Activated T-helper 1 cell treated with anti-CD3 and anti-CD28 coated beads, Interleukin-12 subunit alpha, Interleukin-12 subunit beta, Interleukin-2, Interleukin-4 antibody, amounts not matched to agents 30 ng/mL and 10 ng/mL and 1 ng/mL, durations not matched to agents 14 hours and 24 hours and 36 hours (primary cell): ENCODE results near the gene THSD7A. TPM values are rescaled to one million over a fixed set of nuclear protein-coding genes. Genes with fewer than 3 reads are reported as not detected.

Experiments used
- DNase-seq: peaks from one replicate; pipeline ENCODE4 v3.0.0; 2021; ENCODE audit warnings: low spot score
- H3K27ac Mint-ChIP-seq: one replicate; pipeline ENCODE4 v1.8.0; 2021; ENCODE audit warnings: mild to moderate bottlenecking, mixed read lengths
- H3K27me3 Mint-ChIP-seq: one replicate; pipeline ENCODE4 v1.8.0; 2022; ENCODE audit warnings: mild to moderate bottlenecking, moderate library complexity, mixed read lengths; ENCODE audit not compliant: insufficient read depth
- H3K36me3 Mint-ChIP-seq: one replicate; pipeline ENCODE4 v1.8.0; 2021; ENCODE audit warnings: low read depth, mixed read lengths
- H3K4me1 Mint-ChIP-seq: one replicate; pipeline ENCODE4 v1.8.0; 2021; ENCODE audit warnings: low read depth, mixed read lengths
- H3K4me3 Mint-ChIP-seq: one replicate; pipeline ENCODE4 v1.8.0; 2021; ENCODE audit warnings: mild to moderate bottlenecking, moderate library complexity, mixed read lengths
- H3K9me3 Mint-ChIP-seq: one replicate; pipeline ENCODE4 v1.8.0; 2021; ENCODE audit warnings: mixed read lengths
- intact Hi-C: fragments of 100-400 bp; cut with micrococcal nuclease; formaldehyde crosslinking; loops from one replicate; pipeline ENCODE4 v1.15.1; 2024
- total RNA-seq: library from RNA; stranded (reverse); gene quantifications from 2 replicates; pipeline ENCODE4 v1.2.3, GENCODE V29; 2022

The THSD7A gene
- total RNA-seq, 1 donor from 2014 or later = not detected

DNA sequence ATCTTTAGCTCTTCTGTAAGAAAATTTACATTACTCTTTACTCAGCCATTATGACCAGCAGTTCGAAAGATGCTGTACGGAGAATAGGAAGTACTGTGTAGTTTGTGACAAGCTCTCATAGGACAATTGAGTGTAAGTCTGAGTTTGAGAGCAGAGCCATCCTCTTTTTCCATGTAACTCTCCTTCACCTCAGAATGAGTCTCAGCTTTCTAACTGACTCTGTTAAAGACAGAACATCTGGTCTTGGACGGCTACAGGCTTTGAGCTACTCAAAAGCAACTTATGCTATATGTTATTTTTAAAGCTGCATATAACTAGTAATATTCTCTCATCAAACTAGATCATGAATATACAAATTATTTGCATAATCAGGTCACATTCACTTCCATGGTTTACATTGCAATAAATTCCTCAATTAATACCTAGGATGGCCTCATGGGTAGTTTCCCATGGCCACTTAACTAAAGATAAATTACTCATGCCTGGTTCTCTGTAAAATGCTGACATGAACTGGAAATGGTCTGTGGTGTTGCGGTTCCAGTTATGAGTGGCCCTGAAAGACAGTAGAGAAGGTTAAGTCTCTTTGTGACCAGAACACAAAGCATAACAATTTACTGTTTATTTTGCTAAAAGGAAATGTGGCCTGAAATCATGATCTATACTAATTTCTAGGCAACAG, 499.7 kb downstream of the THSD7A start:
- intact Hi-C loops = no loop called here
- no peaks in the 10 kb centered on the region for H3K27me3 Mint-ChIP-seq
- H3K36me3 Mint-ChIP-seq = no peaks in the 10 kb centered on the region
- H3K9me3 Mint-ChIP-seq = no peaks in the 10 kb centered on the region
- no peak overlapping the region for H3K4me3 Mint-ChIP-seq
- H3K27ac Mint-ChIP-seq = no peak overlapping the region
- no peak for DNase-seq
- H3K4me1 Mint-ChIP-seq = peaks cover 4% of the 10 kb centered on the region

DNA sequence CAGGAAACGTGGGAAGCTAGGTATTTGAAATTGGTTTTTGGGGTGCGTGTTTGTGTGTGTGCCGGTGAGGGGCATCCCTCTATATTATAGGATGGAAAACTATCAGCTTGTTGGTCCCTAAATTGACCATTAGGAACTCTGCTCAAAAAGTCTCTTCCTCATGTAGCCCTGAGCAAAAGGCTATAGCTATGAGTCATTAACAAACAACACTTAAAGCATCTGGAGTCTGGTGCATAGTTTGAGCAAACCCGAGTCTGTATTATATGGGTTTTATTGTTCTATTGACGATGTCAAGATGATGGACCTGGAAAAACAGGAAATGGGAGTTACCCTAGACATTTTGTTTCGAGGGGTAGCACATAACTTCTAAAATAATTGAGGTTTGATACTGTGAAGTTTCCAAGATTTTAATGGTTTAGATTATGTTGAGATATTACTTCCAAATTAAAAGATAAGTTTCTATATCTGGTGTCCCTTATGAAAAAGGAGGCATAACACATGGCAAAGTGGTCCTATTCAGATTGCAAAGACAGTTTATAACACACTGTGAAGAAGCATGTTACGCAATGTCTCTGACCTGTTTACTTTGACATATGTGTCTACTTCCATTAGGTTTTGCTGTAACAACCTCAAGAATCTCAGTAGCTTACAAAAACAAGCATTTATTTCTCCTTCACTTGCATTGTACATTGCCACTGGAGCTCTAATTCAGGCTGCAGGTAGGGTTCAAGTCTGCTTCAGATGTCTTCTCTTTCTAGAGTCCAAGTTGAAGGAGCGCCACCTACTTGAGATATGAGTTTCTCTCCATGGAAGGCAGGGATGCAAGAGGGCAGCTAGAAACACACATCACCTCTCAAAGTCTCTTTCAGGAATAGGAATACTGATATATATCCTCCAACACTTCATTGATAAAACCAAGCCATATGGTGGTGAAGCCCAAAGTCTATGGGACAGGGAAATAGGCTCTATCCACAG, 500.6 kb downstream of the THSD7A start:
- DNase-seq = no peak
- Mint-ChIP-seq H3K27ac (no peak overlapping the region), H3K4me1 (peaks cover 4% of the 10 kb centered on the region), H3K36me3 (no peaks in the 10 kb centered on the region), H3K9me3 (no peaks in the 10 kb centered on the region), H3K27me3 (no peaks in the 10 kb centered on the region), H3K4me3 (no peak overlapping the region)
- intact Hi-C loops = no loop called here

DNA sequence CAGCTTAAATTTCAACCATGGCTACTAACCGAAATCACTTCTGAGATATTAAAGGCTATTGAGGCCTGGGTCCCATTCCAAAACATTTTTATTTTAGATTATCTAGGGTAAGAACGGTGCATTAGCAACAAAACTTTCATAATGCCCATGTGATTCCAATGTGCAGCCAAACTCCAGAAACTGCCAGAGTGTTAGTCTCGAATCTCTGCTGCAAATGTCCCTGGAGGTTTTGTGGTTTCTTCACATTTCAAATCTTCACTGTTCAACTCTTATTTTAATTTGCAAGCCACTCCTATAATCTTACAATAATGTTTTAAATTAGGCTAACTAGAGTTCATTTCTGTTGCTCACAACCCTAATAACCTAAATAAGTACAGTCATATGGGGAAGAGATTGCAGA, 501.3 kb downstream of the THSD7A start:
- Mint-ChIP-seq H3K4me1 (peaks cover 4% of the 10 kb centered on the region), H3K27ac (no peak overlapping the region), H3K36me3 (no peaks in the 10 kb centered on the region), H3K9me3 (no peaks in the 10 kb centered on the region), H3K27me3 (no peaks in the 10 kb centered on the region), H3K4me3 (no peak overlapping the region)
- DNase-seq = no peak
- intact Hi-C loops = no loop called here

DNA sequence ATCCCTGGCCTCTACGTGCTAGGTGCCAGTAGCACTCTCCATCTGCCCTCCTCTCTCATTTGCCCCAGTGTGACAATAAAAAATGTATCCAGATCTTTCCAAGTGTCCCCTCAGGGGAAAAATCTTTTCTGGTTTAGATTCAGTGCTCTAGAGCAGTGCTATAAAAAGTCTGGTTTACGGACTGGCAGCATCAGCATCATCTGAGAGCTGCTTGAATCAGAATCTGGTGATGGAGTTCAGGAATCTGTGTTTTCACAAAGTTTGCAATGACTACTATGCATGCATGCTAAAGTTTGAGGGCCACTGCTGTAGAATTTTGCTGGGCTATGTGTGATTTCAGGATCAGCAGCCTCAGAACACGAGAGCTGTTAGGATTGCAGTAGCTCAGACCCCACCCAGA, 501.8 kb downstream of the THSD7A start:
- Mint-ChIP-seq H3K4me1 (peaks cover 4% of the 10 kb centered on the region), H3K27me3 (peaks cover 2% of the 10 kb centered on the region), H3K9me3 (no peaks in the 10 kb centered on the region), H3K36me3 (no peaks in the 10 kb centered on the region), H3K4me3 (no peak overlapping the region), H3K27ac (no peak overlapping the region)
- intact Hi-C loops = no loop called here
- no peak for DNase-seq

DNA sequence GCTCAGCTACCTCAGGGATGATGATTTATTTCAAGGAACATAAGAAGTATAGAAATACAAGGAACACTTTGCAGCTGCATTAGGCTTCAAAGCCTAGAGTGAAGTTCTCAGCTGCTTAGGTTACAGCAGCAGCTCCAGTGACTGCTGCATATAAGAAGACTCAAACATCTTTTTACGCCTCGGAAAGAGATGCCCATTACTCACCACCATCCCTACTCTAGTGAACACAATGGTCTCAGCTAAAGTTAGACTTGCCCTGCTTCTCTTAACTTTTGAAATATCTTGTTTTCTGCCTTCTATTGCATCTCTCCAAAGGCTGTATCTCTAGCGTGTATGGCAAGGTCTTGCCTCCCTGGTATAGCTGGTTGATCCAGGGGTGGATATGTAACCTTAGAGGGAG, 502.4 kb downstream of the THSD7A start:
- H3K4me1 Mint-ChIP-seq = peaks cover 4% of the 10 kb centered on the region
- no peaks in the 10 kb centered on the region for H3K36me3 Mint-ChIP-seq
- no peak overlapping the region for H3K4me3 Mint-ChIP-seq
- H3K27ac Mint-ChIP-seq = no peak overlapping the region
- intact Hi-C loops = no loop called here
- peaks cover 2% of the 10 kb centered on the region for H3K27me3 Mint-ChIP-seq
- no peak for DNase-seq
- H3K9me3 Mint-ChIP-seq = no peaks in the 10 kb centered on the region

DNA sequence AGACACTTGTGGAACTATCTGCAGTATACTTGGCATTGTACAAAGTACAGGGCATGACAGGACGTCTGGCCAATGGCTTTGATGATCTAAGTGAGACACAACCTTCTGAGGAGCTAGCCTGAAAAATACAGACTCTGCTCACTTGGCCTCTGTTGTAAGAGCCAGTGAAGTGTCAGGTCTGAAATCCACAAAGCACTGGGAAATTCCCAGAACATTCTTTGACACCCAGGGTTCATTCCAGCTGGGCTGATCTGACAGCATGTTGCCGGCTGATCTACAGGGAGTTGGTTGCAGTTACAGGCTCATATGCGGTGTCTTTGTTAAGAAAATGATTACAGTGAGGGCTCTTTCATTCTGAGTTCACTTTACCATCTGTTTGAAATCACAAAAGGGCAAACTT, 503.7 kb downstream of the THSD7A start:
- Mint-ChIP-seq H3K27me3 (peaks cover 2% of the 10 kb centered on the region), H3K4me1 (peaks cover 4% of the 10 kb centered on the region)
- intact Hi-C loops = no loop called here

DNA sequence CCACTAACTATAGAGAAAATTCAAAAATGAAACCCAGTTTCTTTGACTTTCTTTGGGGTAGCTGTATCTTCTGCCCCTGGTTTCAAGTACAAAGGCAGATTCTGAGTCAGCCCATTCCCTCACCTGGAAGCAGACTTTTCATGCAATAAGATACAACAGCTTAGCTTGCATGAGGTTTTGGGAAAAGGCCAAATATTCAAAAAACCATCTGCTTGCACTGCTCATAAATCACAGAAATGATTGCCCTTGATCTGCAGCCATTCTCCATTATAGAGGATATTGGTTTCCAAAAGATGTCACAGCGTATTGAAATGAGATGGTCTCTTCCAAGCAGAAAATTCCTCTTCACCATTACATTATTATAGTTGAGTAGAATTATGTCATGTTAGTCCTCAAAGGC, 504.4 kb downstream of the THSD7A start:
- no peaks in the 10 kb centered on the region for H3K9me3 Mint-ChIP-seq
- intact Hi-C loops = no loop called here
- no peak overlapping the region for H3K4me3 Mint-ChIP-seq
- H3K27ac Mint-ChIP-seq = no peak overlapping the region
- peaks cover 2% of the 10 kb centered on the region for H3K27me3 Mint-ChIP-seq
- peaks cover 3% of the 10 kb centered on the region for H3K4me1 Mint-ChIP-seq
- no peak for DNase-seq
- no peaks in the 10 kb centered on the region for H3K36me3 Mint-ChIP-seq

More for the DNA sequence above, 503.7 kb downstream of the THSD7A start:
- Mint-ChIP-seq H3K36me3 (no peaks in the 10 kb centered on the region), H3K4me3 (no peak overlapping the region), H3K27ac (no peak overlapping the region), H3K9me3 (no peaks in the 10 kb centered on the region)
- no peak for DNase-seq
